K562 (cell line): ENCODE data around the gene SORCS2. TPM values are rescaled to one million over a fixed set of nuclear protein-coding genes. Genes with fewer than 3 reads are reported as not detected.

Experiments used
- ATAC-seq: fragments of 200-7000 bp; cut with Tn5 transposase; 3 replicates; pipeline ENCODE4 v1.9.1; 2020; ENCODE audit warnings: moderate library complexity
- BruUV-seq: library from RNA; stranded (reverse); fragments of 400-500 nt; replicated peaks from 2 replicates; lab custom pipeline; 2021; lab: Mats Ljungman, UMichigan
- CTCF ChIA-PET: fragments of 300-600 bp; formaldehyde crosslinking; extraction: SDS; loops from one replicate; lab custom pipeline; 2021; ENCODE audit warnings: low intra/inter-chr PET ratio; lab: Yijun Ruan, JAX
- POLR2A ChIA-PET: fragments of 300-600, 350-650 bp; sonication (Branson Sonifier 250); formaldehyde crosslinking; extraction: SDS; loops from one replicate; lab custom pipeline; 2021; ENCODE audit warnings: antibody characterized with exemption, inconsistent platforms; lab: Yijun Ruan, JAX
- DNase-seq, 4 experiments: peaks; one replicate each; pipeline versions ENCODE4 v3.0.0 to v3.0.0-alpha.2; 2011 to 2018; ENCODE audit warnings: low spot score in 3 of 4, mixed read lengths in 3 of 4; ENCODE audit errors: extremely low read depth in 1 of 4
- FAIRE-seq: peaks from 2 replicates; lab custom pipeline; 2011; peaks lifted over from hg19 to GRCh38; lab: Jason Lieb, UNC
- H2AFZ ChIP-seq: 2 replicates; pipeline ENCODE4 v1.6.0; 2011; ENCODE audit warnings: low read depth, low read length, control low read depth, inconsistent platforms
- H3K27ac ChIP-seq: fragments of 200-600 bp; 3 replicates; pipeline ENCODE4 v1.8.0; 2011; ENCODE audit warnings: low read depth, mild to moderate bottlenecking, control low read depth, inconsistent platforms, low read length, moderate library complexity, mixed read lengths; ENCODE audit errors: extremely low read depth
- H3K27me3 ChIP-seq, 2 experiments: fragments of 300-600 bp in 1 of 2; 2 replicates in 1 of 2; 3 replicates in 1 of 2; pipeline versions ENCODE4 v1.6.0 to v1.8.0; 2011; ENCODE audit warnings: inconsistent platforms in 2 of 2, low read length in 2 of 2, mild to moderate bottlenecking in 1 of 2, mixed read lengths in 1 of 2, moderate library complexity in 1 of 2; ENCODE audit not compliant: control insufficient read depth in 2 of 2, insufficient read depth in 2 of 2
- H3K36me3 ChIP-seq: fragments of 300-600 bp; 3 replicates; pipeline ENCODE4 v1.8.0; 2011; ENCODE audit warnings: mild to moderate bottlenecking, low read length, inconsistent platforms; ENCODE audit not compliant: control insufficient read depth, insufficient read depth
- H3K4me1 ChIP-seq, 2 experiments: fragments of 200-600 bp in 1 of 2; replicated peaks in 1 of 2; 2 replicates in 1 of 2; 3 replicates in 1 of 2; pipeline versions ENCODE4 v1.5.1 to v1.8.0; 2011; ENCODE audit warnings: inconsistent platforms in 2 of 2, low read length in 2 of 2, mild to moderate bottlenecking in 1 of 2, mixed read lengths in 1 of 2, moderate library complexity in 1 of 2; ENCODE audit not compliant: control insufficient read depth in 2 of 2, insufficient read depth in 2 of 2
- H3K4me2 ChIP-seq: 2 replicates; pipeline ENCODE4 v1.6.1; 2011; ENCODE audit warnings: low read length, control low read depth, inconsistent platforms, mixed read lengths; ENCODE audit not compliant: insufficient read depth
- H3K4me3 ChIP-seq: fragments of 200-600 bp; sonication (generic), shearing (Covaris generic); 2 replicates; pipeline ENCODE4 v1.5.1; 2016; ENCODE audit warnings: control low read depth, inconsistent platforms
- H3K79me2 ChIP-seq: fragments of 200-600 bp; 3 replicates; pipeline ENCODE4 v1.8.0; 2011; ENCODE audit warnings: low read length, inconsistent platforms; ENCODE audit not compliant: control insufficient read depth, insufficient read depth
- H3K9ac ChIP-seq, 2 experiments: 2 replicates each; pipeline versions ENCODE4 v1.6.0 to v1.6.1; 2011; ENCODE audit warnings: low read depth in 2 of 2, low read length in 2 of 2, control low read depth in 1 of 2, inconsistent platforms in 1 of 2, mild to moderate bottlenecking in 1 of 2, mixed read lengths in 1 of 2; ENCODE audit not compliant: insufficient read depth in 1 of 2
- H3K9me1 ChIP-seq: one replicate; pipeline ENCODE4 v1.6.0; 2011; ENCODE audit warnings: inconsistent platforms, mild to moderate bottlenecking, low read length, moderate library complexity; ENCODE audit not compliant: control insufficient read depth, insufficient read depth
- H3K9me3 ChIP-seq: replicated peaks from 2 replicates; pipeline ENCODE4 v1.5.1; 2011; ENCODE audit warnings: low read depth, low read length, inconsistent platforms; ENCODE audit not compliant: control insufficient read depth, insufficient read depth
- H4K20me1 ChIP-seq: replicated peaks from 2 replicates; pipeline ENCODE4 v1.6.1; 2011; ENCODE audit warnings: low read length, inconsistent platforms, mixed read lengths; ENCODE audit not compliant: control insufficient read depth, insufficient read depth
- ATF3 ChIP-seq, 2 experiments: fragments of 450-650 bp in 1 of 2; sonication (generic) in 1 of 2; formaldehyde crosslinking in 1 of 2; IDR thresholded peaks in 1 of 2; conservative IDR thresholded peaks in 1 of 2; 2 replicates each; pipeline versions ENCODE4 v1.6.1 to v1.8.1; 2016 to 2023; ENCODE audit warnings: mild to moderate bottlenecking in 2 of 2, moderate library complexity in 2 of 2, inconsistent platforms in 1 of 2, missing genetic modification reagents in 1 of 2
- KDM4B ChIP-seq, 2 experiments: fragments of 450-650 bp in 1 of 2; sonication (generic) in 1 of 2; IDR thresholded peaks; 2 replicates each; pipeline ENCODE4 v1.6.1; 2016 to 2017; ENCODE audit warnings: borderline replicate concordance in 2 of 2, antibody characterized with exemption in 1 of 2, low read depth in 1 of 2, mild to moderate bottlenecking in 1 of 2
- MITF ChIP-seq: IDR thresholded peaks from 2 replicates; pipeline ENCODE4 v1.6.1; 2014; ENCODE audit warnings: antibody characterized with exemption
- NCOA4 ChIP-seq: fragments of 450-650 bp; IDR thresholded peaks from 2 replicates; pipeline ENCODE4 v1.6.1; 2018; ENCODE audit warnings: mild to moderate bottlenecking; ENCODE audit not compliant: partially characterized antibody
- PCBP1 ChIP-seq: fragments of 200-400 bp; formaldehyde crosslinking; IDR thresholded peaks from 2 replicates; pipeline ENCODE4 v1.6.1; 2018; ENCODE audit warnings: mild to moderate bottlenecking, low read depth, low read length; ENCODE audit not compliant: poor library complexity, severe bottlenecking
- POLR2B ChIP-seq: fragments of 450-650 bp; IDR thresholded peaks from 2 replicates; pipeline ENCODE4 v1.6.1; 2018; ENCODE audit warnings: low read depth; ENCODE audit not compliant: partially characterized antibody
- POU5F1 ChIP-seq: fragments of 150-350 bp; IDR thresholded peaks from 2 replicates; pipeline ENCODE4 v1.6.1; 2014; ENCODE audit warnings: borderline replicate concordance, low read length, low read depth, mild to moderate bottlenecking; ENCODE audit not compliant: partially characterized antibody
- RB1 ChIP-seq: fragments of 450-650 bp; IDR thresholded peaks from 2 replicates; pipeline ENCODE4 v1.6.1; 2017; ENCODE audit warnings: low read depth, mild to moderate bottlenecking
- TEAD2 ChIP-seq: fragments of 450-650 bp; IDR thresholded peaks from 2 replicates; pipeline ENCODE4 v1.6.1; 2016; ENCODE audit warnings: missing genetic modification characterization, control low read depth, missing compliant biosample characterization
- ZNF165 ChIP-seq: fragments of 250-450 bp; sonication (Bioruptor Pico); IDR thresholded peaks from 2 replicates; pipeline ENCODE4 v1.4.0; 2020; ENCODE audit warnings: borderline replicate concordance
- WGBS: fragments of 100-300 bp; shearing (Covaris generic); methylation state at CpG from one replicate; pipeline ENCODE4 v1.1.6; 2016; ENCODE audit warnings: low coverage, mixed read lengths; ENCODE audit not compliant: insufficient coverage; ENCODE audit errors: missing lambda C conversion rate; 5-methylcytosine and 5-hydroxymethylcytosine counted together
- in situ Hi-C: fragments of 300-500 bp; cut with MboI; formaldehyde crosslinking; loops from 4 replicates; pipeline ENCODE4 v1.15.0; 2018; ENCODE audit warnings: inconsistent platforms, mixed read lengths
- intact Hi-C: fragments of 100-400 bp; cut with micrococcal nuclease; formaldehyde crosslinking; loops from 2 replicates; pipeline ENCODE4 v1.14.2; 2022
- polyA plus RNA-seq, 8 experiments: library from polyadenylated mRNA; depleted of rRNA in 4 of 8; stranded (reverse) in 5 of 8; unstranded in 3 of 8; fragments of >200 nt; fragmentation: Nextera tagmentation in 2 of 8; fragmentation: Illumina TruSeq in 1 of 8; extraction: Ambion mirVana in 2 of 8; extraction: Trizol in 1 of 8; gene quantifications; 2 replicates each; pipeline versions ENCODE4 v1.2.1 to v1.2.3, GENCODE V29; 2011 to 2014; ENCODE audit warnings: inconsistent platforms in 1 of 8, missing spikeins in 1 of 8
- total RNA-seq, 7 experiments: library from RNA; depleted of rRNA in 6 of 7; stranded (reverse); fragments of >200 nt in 6 of 7; fragmentation: Illumina TruSeq in 2 of 7; extraction: Trizol in 2 of 7; gene quantifications; 2 replicates each; pipeline versions ENCODE4 v1.2.1 to v1.2.3, GENCODE V29; 2011 to 2021; ENCODE audit warnings: low replicate concordance in 1 of 7
- TF ChIP-seq, protein P1 (sequence below): fragments of 200-800 bp; sonication (Bioruptor generic); IDR thresholded peaks from 2 replicates; pipeline ENCODE4 v1.6.1; 2017; ENCODE audit warnings: missing genetic modification characterization, missing compliant biosample characterization
- TF ChIP-seq, protein P2 (sequence below): sonication (generic); formaldehyde crosslinking; IDR thresholded peaks from 2 replicates; pipeline ENCODE4 v1.8.1; 2023; ENCODE audit warnings: mild to moderate bottlenecking, missing genetic modification reagents

The SORCS2 gene
- total and polyA plus RNA-seq, 9 of the 15 experiments (the other 6 are each of a cell fraction or from before 2014, with no cell fraction given) = not detected

GRCh38 chr4:7444731-7445130 is 252.4 kb downstream of the SORCS2 start:
- H3K9ac ChIP-seq = no peak overlapping the region
- no peak overlapping the region for H3K27ac ChIP-seq
- ChIA-PET POLR2A (no interaction called here), CTCF (no interaction called here)
- no peaks in the 10 kb centered on the region for H3K9me1 ChIP-seq
- no peak overlapping the region for H3K4me3 ChIP-seq
- H3K4me2 ChIP-seq = no peak overlapping the region
- WGBS = 0% methylated on average over 9 of the region's 12 CpGs
- H3K27me3 ChIP-seq = no peaks in the 10 kb centered on the region; a peak in 1 of 5 replicates
- FAIRE-seq (no peak), DNase-seq (no peak), ATAC-seq (no peak)
- H3K4me1 ChIP-seq = no peaks in the 10 kb centered on the region
- no peaks in the 10 kb centered on the region for H3K79me2 ChIP-seq
- BruUV-seq = no TSS peak
- in situ Hi-C loops (no loop called here), intact Hi-C loops (no loop called here)
- no peaks in the 10 kb centered on the region for H3K9me3 ChIP-seq
- no peak overlapping the region for H2AFZ ChIP-seq
- peaks cover 6% of the 10 kb centered on the region; the same call in 1 of the 2 replicates for H4K20me1 ChIP-seq
- no peaks in the 10 kb centered on the region for H3K36me3 ChIP-seq
- no peak for TF ChIP-seq ATF3 (IDR thresholded peaks at IDR 0.05)
- no peak for TF ChIP-seq ATF3 (CRISPR knock-in tag; conservative IDR thresholded peaks at IDR 0.05)
- TF ChIP-seq NCOA4 = no peak
- no peak for TF ChIP-seq POLR2B
- no peak for TF ChIP-seq KDM4B (IDR thresholded peaks at IDR 0.05; ENCODE audit: borderline replicate concordance in 2 of 2, low read depth in 1 of 2)
- TF ChIP-seq RB1 = no peak
- TF ChIP-seq POU5F1 = no peak
- TF ChIP-seq ZNF165 (CRISPR knock-in tag) = no peak
- no peak for TF ChIP-seq MITF
- TF ChIP-seq, protein P1, sequence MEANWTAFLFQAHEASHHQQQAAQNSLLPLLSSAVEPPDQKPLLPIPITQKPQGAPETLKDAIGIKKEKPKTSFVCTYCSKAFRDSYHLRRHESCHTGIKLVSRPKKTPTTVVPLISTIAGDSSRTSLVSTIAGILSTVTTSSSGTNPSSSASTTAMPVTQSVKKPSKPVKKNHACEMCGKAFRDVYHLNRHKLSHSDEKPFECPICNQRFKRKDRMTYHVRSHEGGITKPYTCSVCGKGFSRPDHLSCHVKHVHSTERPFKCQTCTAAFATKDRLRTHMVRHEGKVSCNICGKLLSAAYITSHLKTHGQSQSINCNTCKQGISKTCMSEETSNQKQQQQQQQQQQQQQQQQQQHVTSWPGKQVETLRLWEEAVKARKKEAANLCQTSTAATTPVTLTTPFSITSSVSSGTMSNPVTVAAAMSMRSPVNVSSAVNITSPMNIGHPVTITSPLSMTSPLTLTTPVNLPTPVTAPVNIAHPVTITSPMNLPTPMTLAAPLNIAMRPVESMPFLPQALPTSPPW (CRISPR knock-in tag) = no peak
- TF ChIP-seq, protein P2, sequence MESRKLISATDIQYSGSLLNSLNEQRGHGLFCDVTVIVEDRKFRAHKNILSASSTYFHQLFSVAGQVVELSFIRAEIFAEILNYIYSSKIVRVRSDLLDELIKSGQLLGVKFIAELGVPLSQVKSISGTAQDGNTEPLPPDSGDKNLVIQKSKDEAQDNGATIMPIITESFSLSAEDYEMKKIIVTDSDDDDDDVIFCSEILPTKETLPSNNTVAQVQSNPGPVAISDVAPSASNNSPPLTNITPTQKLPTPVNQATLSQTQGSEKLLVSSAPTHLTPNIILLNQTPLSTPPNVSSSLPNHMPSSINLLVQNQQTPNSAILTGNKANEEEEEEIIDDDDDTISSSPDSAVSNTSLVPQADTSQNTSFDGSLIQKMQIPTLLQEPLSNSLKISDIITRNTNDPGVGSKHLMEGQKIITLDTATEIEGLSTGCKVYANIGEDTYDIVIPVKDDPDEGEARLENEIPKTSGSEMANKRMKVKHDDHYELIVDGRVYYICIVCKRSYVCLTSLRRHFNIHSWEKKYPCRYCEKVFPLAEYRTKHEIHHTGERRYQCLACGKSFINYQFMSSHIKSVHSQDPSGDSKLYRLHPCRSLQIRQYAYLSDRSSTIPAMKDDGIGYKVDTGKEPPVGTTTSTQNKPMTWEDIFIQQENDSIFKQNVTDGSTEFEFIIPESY (CRISPR knock-in tag) = no peak
- no peak for TF ChIP-seq PCBP1
- TF ChIP-seq TEAD2 = no peak
